NCI-H1417 treated with DMSO at 0.1 percent for 48 hours (cell line): ENCODE measurements around the gene HTR3B.
"Not testable (repeated sequence)": the region's sequence is repeated elsewhere in the genome, so short reads cannot be mapped to it uniquely, and the experiment has no call there.

Source experiments
- DNase-seq: peaks from one replicate; lab custom pipeline; 2025; lab: John Stamatoyannopoulos, UW

The HTR3B gene, protein sequence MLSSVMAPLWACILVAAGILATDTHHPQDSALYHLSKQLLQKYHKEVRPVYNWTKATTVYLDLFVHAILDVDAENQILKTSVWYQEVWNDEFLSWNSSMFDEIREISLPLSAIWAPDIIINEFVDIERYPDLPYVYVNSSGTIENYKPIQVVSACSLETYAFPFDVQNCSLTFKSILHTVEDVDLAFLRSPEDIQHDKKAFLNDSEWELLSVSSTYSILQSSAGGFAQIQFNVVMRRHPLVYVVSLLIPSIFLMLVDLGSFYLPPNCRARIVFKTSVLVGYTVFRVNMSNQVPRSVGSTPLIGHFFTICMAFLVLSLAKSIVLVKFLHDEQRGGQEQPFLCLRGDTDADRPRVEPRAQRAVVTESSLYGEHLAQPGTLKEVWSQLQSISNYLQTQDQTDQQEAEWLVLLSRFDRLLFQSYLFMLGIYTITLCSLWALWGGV

GRCh38 chr11:113904379-113905101 is at the start of gene HTR3B:
TSS of gene HTR3B (plus strand) at chr11:113904796. CDS start at chr11:113904934, 138 bp downstream.
- no peak for DNase-seq

- DNase-seq: no peak
These were observed 48.8 kb upstream of the HTR3B start for GRCh38 chr11:113855803-113856202.

- no peak for DNase-seq
These were observed 47.4 kb upstream of the HTR3B start for GRCh38 chr11:113856966-113857759.

- no peak for DNase-seq
These were observed 44.9 kb upstream of the HTR3B start for GRCh38 chr11:113859665-113860064.

GRCh38 chr11:113862435-113862834 is 42.2 kb upstream of the HTR3B start:
- no peak for DNase-seq

- DNase-seq: no peak
These were observed 40.2 kb upstream of the HTR3B start for GRCh38 chr11:113864410-113864809.

DNA sequence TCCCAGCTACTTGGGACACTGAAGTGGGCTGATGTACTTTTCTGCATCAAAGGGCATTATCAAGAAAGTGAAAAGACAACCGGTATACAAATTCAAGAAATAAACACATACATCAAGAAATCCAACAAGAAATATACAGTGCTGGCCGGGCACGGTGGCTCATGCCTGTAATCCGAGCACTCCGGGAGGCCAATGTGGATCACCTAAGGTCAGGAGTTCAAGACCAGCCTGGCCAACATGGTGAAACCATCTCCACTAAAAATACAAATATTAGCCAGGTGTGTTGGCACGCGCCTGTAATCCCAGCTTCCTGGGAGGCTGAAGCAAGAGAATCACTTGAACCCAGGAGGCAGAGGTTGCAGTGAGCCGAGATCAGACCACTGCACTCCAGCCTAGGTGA is 38.7 kb upstream of the HTR3B start:
- DNase-seq: no peak

GRCh38 chr11:113867843-113868503 is 36.6 kb upstream of the HTR3B start:
- DNase-seq: no peak

- no peak for DNase-seq
These were observed 33.3 kb upstream of the HTR3B start for GRCh38 chr11:113871336-113871735.

GRCh38 chr11:113873236-113873626 is 31.4 kb upstream of the HTR3B start:
- DNase-seq: no peak

GRCh38 chr11:113874096-113874495 is 30.5 kb upstream of the HTR3B start:
- no peak for DNase-seq

- no peak for DNase-seq
These were observed 29.9 kb upstream of the HTR3B start for GRCh38 chr11:113874581-113875233.

DNA sequence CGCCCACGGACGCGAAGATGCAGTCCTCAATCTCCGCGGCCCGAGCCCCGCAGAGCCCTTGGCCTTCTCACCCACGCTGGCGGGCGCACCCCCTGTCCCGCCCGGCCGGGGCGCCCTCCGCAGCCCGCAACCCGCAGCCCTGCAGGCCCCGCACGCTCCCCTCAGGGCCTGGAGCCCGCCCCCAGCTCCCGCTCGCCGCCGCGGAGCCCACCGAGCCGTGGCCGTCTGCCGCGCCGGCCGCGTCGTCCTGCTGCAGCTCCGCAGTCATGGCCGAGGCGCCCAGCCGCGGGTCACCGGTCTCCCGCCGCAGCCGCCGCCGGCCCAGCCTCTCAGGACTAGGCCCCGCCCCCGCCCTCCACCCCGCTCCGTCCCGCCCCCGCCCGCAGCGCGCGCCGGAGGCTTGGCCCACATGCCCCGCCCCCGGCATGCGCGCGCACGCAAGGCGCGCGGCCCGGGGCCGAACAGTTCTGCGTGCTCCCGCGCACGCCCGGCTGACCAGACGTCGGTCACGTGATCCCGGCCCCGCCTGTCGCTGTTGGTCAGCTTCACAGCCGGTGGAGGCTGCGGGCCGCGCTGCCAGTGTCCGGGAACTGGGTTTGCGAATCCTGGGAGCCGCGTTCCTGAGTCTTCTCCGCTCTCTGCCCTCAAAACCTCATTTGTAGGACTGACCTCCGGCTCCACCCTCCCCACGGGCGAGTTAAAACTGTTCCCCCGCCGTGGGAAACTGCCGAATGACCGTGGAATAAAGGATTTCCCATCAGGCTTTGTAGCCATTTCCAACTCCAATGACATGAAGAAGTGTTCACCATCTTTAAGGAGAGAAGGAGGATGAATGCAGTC is 29.1 kb upstream of the HTR3B start, which contains the start of gene USP28:
Gene USP28 (minus strand): TSS at position 339 of the 840 bp plus-strand sequence. CDS start 71 bp downstream, at position 268.
- DNase-seq: peak; percentile 85

GRCh38 chr11:113876074-113876797 is 28.4 kb upstream of the HTR3B start:
- DNase-seq: no peak

- no peak for DNase-seq
These were observed 27.6 kb upstream of the HTR3B start for GRCh38 chr11:113876798-113877669.

DNA sequence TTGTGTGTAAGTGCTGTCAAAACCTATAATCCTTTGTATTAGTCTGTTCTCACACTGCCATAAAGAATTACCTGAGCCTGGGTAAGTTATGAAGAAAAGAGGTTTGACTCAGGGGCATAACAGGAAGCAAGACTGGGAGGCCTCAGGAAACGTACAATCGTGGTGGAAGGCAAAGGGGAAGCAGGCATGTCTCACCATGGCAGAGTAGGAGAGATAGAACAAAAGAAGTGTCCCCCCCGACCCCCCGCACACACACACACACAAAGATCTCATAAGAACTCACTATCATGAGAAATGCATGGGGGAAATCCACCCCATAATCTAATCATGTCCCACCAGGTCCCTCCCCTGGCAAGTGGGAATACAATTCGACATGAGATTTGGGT is 26.9 kb upstream of the HTR3B start:
- no peak for DNase-seq

DNA sequence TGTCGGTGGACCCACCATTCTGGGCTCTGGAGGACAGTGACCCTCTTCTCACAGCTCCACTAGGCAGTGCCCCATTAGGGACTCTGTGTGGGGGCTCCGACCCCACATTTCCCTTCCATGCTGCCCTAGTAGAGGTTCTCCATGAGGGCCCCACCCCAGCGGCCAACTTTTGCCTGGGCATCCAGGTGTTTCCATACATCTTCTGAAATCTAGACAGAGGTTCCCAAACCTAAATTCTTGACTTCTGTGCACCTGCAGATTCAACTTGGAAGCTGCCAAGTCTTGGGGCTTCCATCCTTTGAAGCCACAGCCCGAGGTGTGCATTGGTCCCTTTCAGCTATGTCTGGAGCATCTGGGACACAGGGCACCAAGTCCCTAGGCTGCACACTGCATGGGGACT is 25.1 kb upstream of the HTR3B start:
- DNase-seq: not testable (repeated sequence)

DNA sequence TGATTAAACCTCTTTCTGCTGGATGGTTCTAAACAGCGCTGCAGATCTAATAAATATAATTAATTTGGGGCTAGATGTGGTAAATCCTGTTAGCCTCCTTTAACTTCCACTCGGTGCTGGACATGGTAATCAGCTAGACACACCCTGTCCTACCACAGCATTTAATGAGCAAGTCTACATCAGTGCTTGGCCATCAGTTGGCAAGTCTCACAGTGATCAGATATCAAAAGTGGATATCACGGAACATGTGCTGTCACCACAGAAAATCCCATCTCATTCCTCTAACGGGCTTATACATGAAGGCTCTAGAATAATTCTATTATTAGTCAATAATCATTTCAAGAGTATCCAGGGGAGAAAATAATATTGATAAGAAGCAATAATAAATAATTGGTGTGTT is 23.6 kb upstream of the HTR3B start:
- DNase-seq: no peak

- DNase-seq: no peak
These were observed 22.7 kb upstream of the HTR3B start for GRCh38 chr11:113881856-113882255.
